Vagina (tissue), 2 donors: Measurements from ENCODE around the gene TMEM237. TPM values are rescaled to one million over a fixed set of nuclear protein-coding genes. Genes with fewer than 3 reads are reported as not detected.

Experiments used
- DNase-seq, 2 donors: peaks; one replicate each; pipeline ENCODE4 v3.0.0-alpha.2; 2017; ENCODE audit errors: extremely low spot score in 2 of 2
- H3K27ac ChIP-seq: fragments of 200-600 bp; sonication (generic); one replicate; pipeline ENCODE4 v1.5.1; 2019
- H3K27me3 ChIP-seq: fragments of 200-600 bp; sonication (generic); one replicate; pipeline ENCODE4 v1.5.1; 2019
- H3K36me3 ChIP-seq, 2 donors: fragments of 200-600 bp; sonication (generic); one replicate each; pipeline ENCODE4 v1.5.1; 2017 to 2019
- H3K4me1 ChIP-seq: fragments of 200-600 bp; sonication (generic); one replicate; pipeline ENCODE4 v1.5.1; 2019
- H3K4me3 ChIP-seq, 2 donors: fragments of 200-600 bp; sonication (generic); 1 replicate in 1 of 2; 2 replicates in 1 of 2; pipeline ENCODE4 v1.5.1; 2016 to 2019
- H3K9me3 ChIP-seq: fragments of 200-600 bp; sonication (generic); one replicate; pipeline ENCODE4 v1.5.1; 2019
- POLR2A ChIP-seq, 2 donors: fragments of 450-650 bp; IDR thresholded peaks; one replicate each; pipeline ENCODE4 v1.6.1; 2017; ENCODE audit warnings: antibody characterized with exemption in 2 of 2, mild to moderate bottlenecking in 2 of 2, moderate library complexity in 2 of 2
- POLR2AphosphoS5 ChIP-seq, 2 donors: sonication (generic); formaldehyde crosslinking; IDR thresholded peaks; one replicate each; pipeline ENCODE4 v1.9.0; 2017; ENCODE audit warnings: antibody characterized with exemption in 2 of 2, mild to moderate bottlenecking in 2 of 2, low read depth in 1 of 2; ENCODE audit not compliant: insufficient read depth in 1 of 2
- intact Hi-C: fragments of 100-400 bp; cut with DNase I; formaldehyde crosslinking; loops from one replicate; pipeline ENCODE4 v1.15.1; 2023
- small RNA-seq: library from RNA; depleted of rRNA; stranded (forward); fragments of <200 nt; gene quantifications from one replicate; pipeline ENCODE3, GENCODE V24; 2016
- total RNA-seq: library from RNA; depleted of rRNA; stranded (reverse); fragments of >200 nt; gene quantifications from one replicate; pipeline ENCODE4 v1.2.3, GENCODE V29; 2016
- TF ChIP-seq, protein P1 (sequence below), 3 experiments: fragments of 450-650 bp in 2 of 3; fragments of 200-600 bp in 1 of 3; sonication (generic) in 1 of 3; IDR thresholded peaks; one replicate each; pipeline ENCODE4 v1.5.1; 2017 to 2019; ENCODE audit warnings: antibody characterized with exemption in 3 of 3, mild to moderate bottlenecking in 2 of 3, moderate library complexity in 2 of 3

The TMEM237 gene
- total RNA-seq, 1 donor from 2014 or later: 29.5 TPM

- no peak for DNase-seq
- no peaks in the 10 kb centered on the region for H3K4me1 ChIP-seq
- no peak overlapping the region for H3K27ac ChIP-seq
- H3K27me3 ChIP-seq: no peaks in the 10 kb centered on the region
- H3K36me3 ChIP-seq: no peaks in the 10 kb centered on the region
- TF ChIP-seq POLR2AphosphoS5 (IDR thresholded peaks at IDR 0.05; ENCODE audit: insufficient read depth in 1 of 2, low read depth in 1 of 2) (no peak), POLR2A (IDR thresholded peaks at IDR 0.05) (no peak)
- TF ChIP-seq, protein P1, sequence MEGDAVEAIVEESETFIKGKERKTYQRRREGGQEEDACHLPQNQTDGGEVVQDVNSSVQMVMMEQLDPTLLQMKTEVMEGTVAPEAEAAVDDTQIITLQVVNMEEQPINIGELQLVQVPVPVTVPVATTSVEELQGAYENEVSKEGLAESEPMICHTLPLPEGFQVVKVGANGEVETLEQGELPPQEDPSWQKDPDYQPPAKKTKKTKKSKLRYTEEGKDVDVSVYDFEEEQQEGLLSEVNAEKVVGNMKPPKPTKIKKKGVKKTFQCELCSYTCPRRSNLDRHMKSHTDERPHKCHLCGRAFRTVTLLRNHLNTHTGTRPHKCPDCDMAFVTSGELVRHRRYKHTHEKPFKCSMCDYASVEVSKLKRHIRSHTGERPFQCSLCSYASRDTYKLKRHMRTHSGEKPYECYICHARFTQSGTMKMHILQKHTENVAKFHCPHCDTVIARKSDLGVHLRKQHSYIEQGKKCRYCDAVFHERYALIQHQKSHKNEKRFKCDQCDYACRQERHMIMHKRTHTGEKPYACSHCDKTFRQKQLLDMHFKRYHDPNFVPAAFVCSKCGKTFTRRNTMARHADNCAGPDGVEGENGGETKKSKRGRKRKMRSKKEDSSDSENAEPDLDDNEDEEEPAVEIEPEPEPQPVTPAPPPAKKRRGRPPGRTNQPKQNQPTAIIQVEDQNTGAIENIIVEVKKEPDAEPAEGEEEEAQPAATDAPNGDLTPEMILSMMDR (IDR thresholded peaks at IDR 0.05): no peak
- no peaks in the 10 kb centered on the region for H3K9me3 ChIP-seq
- intact Hi-C loops: no loop called here
- no peak overlapping the region for H3K4me3 ChIP-seq
Observed at GRCh38 chr2:201572846-201573508, 70.3 kb downstream of the TMEM237 start.

Small RNA genes within 50 kb of the gene (small RNA-seq; reads per million reads assigned to genes)
- gene RNU6-651P: not detected

Other genes with a start within 250 kb of the TMEM237 start
- 25.8 TPM for gene TRAK2, start 192.0 kb downstream of the TMEM237 start, total RNA-seq
- 9.6 TPM for gene STRADB, start 191.8 kb downstream of the TMEM237 start, total RNA-seq
- gene MPP4, start 55.1 kb upstream of the TMEM237 start, total RNA-seq: 0.74 TPM
- 9.3 TPM for gene ALS2, start 137.4 kb upstream of the TMEM237 start, total RNA-seq
- gene CDK15, start 163.0 kb upstream of the TMEM237 start, total RNA-seq: not detected